ENCODE data around the gene GNA14.
"Not testable (repeated sequence)": the region's sequence is repeated elsewhere in the genome, so short reads cannot be mapped to it uniquely, and the experiment has no call there.

The GNA14 gene

GRCh38 chr9:77402286-77402685 lies 245.8 kb downstream of the GNA14 start:
- no peak overlapping the region for H2AFZ ChIP-seq (ENCODE audit: low read length, unreplicated experiment)
- no peaks in the 10 kb centered on the region for H3K27me3 ChIP-seq (ENCODE audit: insufficient read depth, low read length)
- peaks cover 10% of the 10 kb centered on the region for H3K36me3 ChIP-seq (ENCODE audit: insufficient read depth, low read length)
- peaks cover 23% of the 10 kb centered on the region for H3K4me1 ChIP-seq (ENCODE audit: control insufficient read depth, insufficient read depth, low read length, unreplicated experiment)
- peak overlapping the region; percentile 68 for H3K27ac ChIP-seq (ENCODE audit: low read depth, low read length)
- H3K4me3 ChIP-seq (ENCODE audit: low read depth, low read length): peak overlapping the region; percentile 49
- H3K79me2 ChIP-seq (ENCODE audit: control insufficient read depth, insufficient read depth, low read length, unreplicated experiment): no peaks in the 10 kb centered on the region

DNA sequence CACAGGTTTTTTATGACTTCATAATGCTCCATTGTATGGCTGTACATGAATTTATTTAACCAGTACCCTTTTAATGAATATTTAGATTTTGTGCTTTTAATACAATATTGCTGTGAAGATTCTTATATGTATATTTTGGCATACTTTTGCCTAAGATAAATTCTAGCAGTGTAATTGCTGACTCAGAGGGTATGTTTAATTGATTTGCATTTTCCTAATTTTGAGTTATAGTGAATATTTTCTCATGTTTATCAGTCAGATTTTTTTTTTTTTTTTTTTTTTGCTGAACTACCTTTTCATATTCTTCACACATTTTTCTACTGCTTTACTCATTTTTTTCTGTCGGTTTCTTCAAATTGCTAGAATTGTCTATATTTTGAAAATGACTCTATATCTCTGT lies 248.2 kb downstream of the GNA14 start:
- Histone ChIP-seq H3K4me3 (ENCODE audit: low read depth, low read length) (no peak overlapping the region), H2AFZ (ENCODE audit: low read length, unreplicated experiment) (no peak overlapping the region), H3K4me1 (ENCODE audit: control insufficient read depth, insufficient read depth, low read length, unreplicated experiment) (peaks cover 23% of the 10 kb centered on the region), H3K79me2 (ENCODE audit: control insufficient read depth, insufficient read depth, low read length, unreplicated experiment) (no peaks in the 10 kb centered on the region), H3K27me3 (ENCODE audit: insufficient read depth, low read length) (no peaks in the 10 kb centered on the region), H3K27ac (ENCODE audit: low read depth, low read length) (no peak overlapping the region), H3K36me3 (ENCODE audit: insufficient read depth, low read length) (no peaks in the 10 kb centered on the region)

DNA sequence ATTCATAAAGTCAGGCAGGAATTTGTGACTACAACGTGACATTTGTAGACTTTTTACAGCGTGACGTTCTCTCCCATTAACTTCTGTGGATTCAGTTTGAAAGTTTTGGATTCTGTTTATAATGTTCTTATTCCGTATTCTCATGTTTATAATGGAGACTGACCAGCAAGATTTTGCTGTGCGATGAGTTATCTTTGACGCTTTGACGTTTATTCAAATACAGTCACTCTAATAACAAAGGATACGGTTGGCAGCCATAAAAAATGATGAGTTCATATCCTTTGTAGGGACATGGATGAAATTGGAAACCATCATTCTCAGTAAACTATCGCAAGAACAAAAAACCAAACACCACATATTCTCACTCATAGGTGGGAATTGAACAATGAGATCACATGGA lies 249.5 kb downstream of the GNA14 start:
- not testable (repeated sequence) for H3K27me3 ChIP-seq (ENCODE audit: insufficient read depth, low read length); H3K4me3 ChIP-seq (ENCODE audit: low read depth, low read length); H3K36me3 ChIP-seq (ENCODE audit: insufficient read depth, low read length); H3K79me2 ChIP-seq (ENCODE audit: control insufficient read depth, insufficient read depth, low read length, unreplicated experiment); H2AFZ ChIP-seq (ENCODE audit: low read length, unreplicated experiment)
- peaks cover 23% of the 10 kb centered on the region for H3K4me1 ChIP-seq (ENCODE audit: control insufficient read depth, insufficient read depth, low read length, unreplicated experiment)
- H3K27ac ChIP-seq (ENCODE audit: low read depth, low read length): peak overlapping the region; percentile 38

DNA sequence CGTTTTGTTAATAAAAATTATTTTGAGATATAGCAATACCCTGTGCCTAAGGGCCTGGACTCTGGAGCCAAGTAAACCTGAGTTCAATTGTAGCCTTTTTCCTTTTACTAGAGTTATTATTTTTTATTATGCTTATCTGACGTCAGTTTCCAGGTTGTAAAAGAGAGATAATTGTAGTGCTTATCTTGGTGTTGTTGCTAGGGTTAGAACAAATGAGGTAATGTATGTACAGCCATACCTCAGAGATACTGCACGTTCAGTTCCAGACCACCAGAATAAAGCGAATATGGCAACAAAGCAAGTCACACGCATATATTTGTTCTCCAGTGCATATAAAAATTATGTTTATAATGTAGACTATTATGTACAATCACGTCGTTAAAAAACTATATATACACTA lies 255.8 kb downstream of the GNA14 start:
- H3K79me2 ChIP-seq (ENCODE audit: control insufficient read depth, insufficient read depth, low read length, unreplicated experiment): no peaks in the 10 kb centered on the region
- no peaks in the 10 kb centered on the region for H3K4me1 ChIP-seq (ENCODE audit: control insufficient read depth, insufficient read depth, low read length, unreplicated experiment)
- no peak overlapping the region for H2AFZ ChIP-seq (ENCODE audit: low read length, unreplicated experiment)
- 0 out of 2 replicates have a peak, but pooled peaks cover 7% of the 10 kb centered on the region for H3K36me3 ChIP-seq (ENCODE audit: insufficient read depth, low read length)
- H3K4me3 ChIP-seq (ENCODE audit: low read depth, low read length): no peak overlapping the region
- no peak overlapping the region for H3K27ac ChIP-seq (ENCODE audit: low read depth, low read length)
- H3K27me3 ChIP-seq (ENCODE audit: insufficient read depth, low read length): no peaks in the 10 kb centered on the region

GRCh38 chr9:77391834-77392233 lies 256.3 kb downstream of the GNA14 start:
- Histone ChIP-seq H3K4me1 (ENCODE audit: control insufficient read depth, insufficient read depth, low read length, unreplicated experiment) (no peaks in the 10 kb centered on the region), H3K36me3 (ENCODE audit: insufficient read depth, low read length) (0 out of 2 replicates have a peak, but pooled peaks cover 7% of the 10 kb centered on the region), H3K27ac (ENCODE audit: low read depth, low read length) (no peak overlapping the region), H2AFZ (ENCODE audit: low read length, unreplicated experiment) (no peak overlapping the region), H3K4me3 (ENCODE audit: low read depth, low read length) (no peak overlapping the region), H3K27me3 (ENCODE audit: insufficient read depth, low read length) (no peaks in the 10 kb centered on the region), H3K79me2 (ENCODE audit: control insufficient read depth, insufficient read depth, low read length, unreplicated experiment) (no peaks in the 10 kb centered on the region)

GRCh38 chr9:77386187-77386586 lies 261.9 kb downstream of the GNA14 start:
- H3K4me1 ChIP-seq (ENCODE audit: control insufficient read depth, insufficient read depth, low read length, unreplicated experiment): peaks cover 23% of the 10 kb centered on the region
- H3K27me3 ChIP-seq (ENCODE audit: insufficient read depth, low read length): no peaks in the 10 kb centered on the region
- no peaks in the 10 kb centered on the region for H3K79me2 ChIP-seq (ENCODE audit: control insufficient read depth, insufficient read depth, low read length, unreplicated experiment)
- H2AFZ ChIP-seq (ENCODE audit: low read length, unreplicated experiment): no peak overlapping the region
- H3K4me3 ChIP-seq (ENCODE audit: low read depth, low read length): no peak overlapping the region
- H3K36me3 ChIP-seq (ENCODE audit: insufficient read depth, low read length): peaks cover 14% of the 10 kb centered on the region; the same call in 1 of the 2 replicates
- H3K27ac ChIP-seq (ENCODE audit: low read depth, low read length): peak overlapping the region; percentile 22; the same call in 1 of the 2 replicates

GRCh38 chr9:77384406-77384805 lies 263.7 kb downstream of the GNA14 start:
- Histone ChIP-seq H3K27me3 (ENCODE audit: insufficient read depth, low read length) (no peaks in the 10 kb centered on the region), H2AFZ (ENCODE audit: low read length, unreplicated experiment) (no peak overlapping the region), H3K4me1 (ENCODE audit: control insufficient read depth, insufficient read depth, low read length, unreplicated experiment) (peaks cover 23% of the 10 kb centered on the region), H3K27ac (ENCODE audit: low read depth, low read length) (peak overlapping the region; percentile 80), H3K4me3 (ENCODE audit: low read depth, low read length) (no peak overlapping the region), H3K79me2 (ENCODE audit: control insufficient read depth, insufficient read depth, low read length, unreplicated experiment) (no peaks in the 10 kb centered on the region), H3K36me3 (ENCODE audit: insufficient read depth, low read length) (peaks cover 7% of the 10 kb centered on the region; the same call in 1 of the 2 replicates)

GRCh38 chr9:77375956-77376532 lies 272.1 kb downstream of the GNA14 start:
- H2AFZ ChIP-seq (ENCODE audit: low read length, unreplicated experiment): no peak overlapping the region
- no peaks in the 10 kb centered on the region for H3K4me1 ChIP-seq (ENCODE audit: control insufficient read depth, insufficient read depth, low read length, unreplicated experiment)
- H3K4me3 ChIP-seq (ENCODE audit: low read depth, low read length): no peak overlapping the region
- H3K79me2 ChIP-seq (ENCODE audit: control insufficient read depth, insufficient read depth, low read length, unreplicated experiment): no peaks in the 10 kb centered on the region
- H3K36me3 ChIP-seq (ENCODE audit: insufficient read depth, low read length): peaks cover 4% of the 10 kb centered on the region; the same call in 1 of the 2 replicates
- no peak overlapping the region for H3K27ac ChIP-seq (ENCODE audit: low read depth, low read length)
- H3K27me3 ChIP-seq (ENCODE audit: insufficient read depth, low read length): no peaks in the 10 kb centered on the region

DNA sequence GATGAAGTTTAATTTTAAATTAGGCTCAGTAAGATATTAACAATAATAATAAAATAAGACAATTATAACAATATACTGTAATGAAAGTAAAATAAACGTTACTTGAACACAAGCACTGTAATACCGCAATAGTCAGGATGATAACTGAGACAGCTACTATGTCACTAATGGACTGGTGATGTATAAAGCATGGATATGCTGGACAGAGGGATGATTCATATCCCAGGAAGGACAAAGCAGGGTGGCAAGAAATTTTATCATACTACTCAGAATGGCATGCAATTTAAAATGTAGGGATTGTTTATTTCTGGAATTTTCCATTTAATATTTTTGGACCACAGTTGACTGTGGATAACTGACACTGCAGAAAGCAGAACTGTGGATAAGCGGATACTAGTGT lies 273.9 kb downstream of the GNA14 start:
- Histone ChIP-seq H3K27me3 (ENCODE audit: insufficient read depth, low read length) (no peaks in the 10 kb centered on the region), H3K4me3 (ENCODE audit: low read depth, low read length) (no peak overlapping the region), H2AFZ (ENCODE audit: low read length, unreplicated experiment) (no peak overlapping the region), H3K36me3 (ENCODE audit: insufficient read depth, low read length) (peaks cover 20% of the 10 kb centered on the region), H3K79me2 (ENCODE audit: control insufficient read depth, insufficient read depth, low read length, unreplicated experiment) (no peaks in the 10 kb centered on the region), H3K4me1 (ENCODE audit: control insufficient read depth, insufficient read depth, low read length, unreplicated experiment) (no peaks in the 10 kb centered on the region), H3K27ac (ENCODE audit: low read depth, low read length) (no peak overlapping the region)
